Smooth muscle cell (in vitro differentiated cells): Measurements from ENCODE around the gene TNFAIP1. TPM values are rescaled to one million over a fixed set of nuclear protein-coding genes. Genes with fewer than 3 reads are reported as not detected.

Experiments used
- DNase-seq: peaks from one replicate; lab custom pipeline; 2025; ENCODE audit not compliant: unreplicated experiment; lab: John Stamatoyannopoulos, UW
- H2AFZ ChIP-seq: fragments of 200-600 bp; sonication (generic); 2 replicates; pipeline ENCODE4 v1.6.0; 2016; ENCODE audit warnings: antibody characterized with exemption, low read depth, mild to moderate bottlenecking
- H3F3A ChIP-seq: fragments of 200-600 bp; sonication (generic); 2 replicates; pipeline ENCODE4 v1.6.0; 2017; ENCODE audit warnings: antibody characterized with exemption, low read depth
- H3K27ac ChIP-seq: fragments of 200-600 bp; sonication (generic); 2 replicates; pipeline ENCODE4 v1.5.1; 2016; ENCODE audit warnings: low read depth, mild to moderate bottlenecking
- H3K27me3 ChIP-seq: fragments of 200-600 bp; sonication (generic); 2 replicates; pipeline ENCODE4 v1.6.1; 2016; ENCODE audit warnings: low read depth, mild to moderate bottlenecking
- H3K36me3 ChIP-seq: fragments of 200-600 bp; sonication (generic); 2 replicates; pipeline ENCODE4 v1.5.1; 2016; ENCODE audit warnings: low read depth
- H3K4me1 ChIP-seq: fragments of 200-600 bp; sonication (generic); 2 replicates; pipeline ENCODE4 v1.5.1; 2016; ENCODE audit warnings: low read depth
- H3K4me2 ChIP-seq: fragments of 200-600 bp; sonication (generic); 2 replicates; pipeline ENCODE4 v1.6.0; 2016; ENCODE audit warnings: mild to moderate bottlenecking
- H3K4me3 ChIP-seq: fragments of 200-600 bp; sonication (generic); 2 replicates; pipeline ENCODE4 v1.5.1; 2016; ENCODE audit warnings: mild to moderate bottlenecking
- H3K79me2 ChIP-seq: fragments of 200-600 bp; sonication (generic); 2 replicates; pipeline ENCODE4 v1.6.0; 2016; ENCODE audit warnings: low read depth, mild to moderate bottlenecking
- H3K9ac ChIP-seq: fragments of 200-600 bp; sonication (generic); 2 replicates; pipeline ENCODE4 v1.6.0; 2016; ENCODE audit warnings: low read depth
- H3K9me3 ChIP-seq: fragments of 200-600 bp; sonication (generic); replicated peaks from 2 replicates; pipeline ENCODE4 v1.5.1; 2016; ENCODE audit warnings: low read depth
- H4K20me1 ChIP-seq: fragments of 200-600 bp; sonication (generic); 2 replicates; pipeline ENCODE4 v1.6.0; 2016; ENCODE audit warnings: low read depth
- CTCF ChIP-seq: fragments of 200-600 bp; sonication (generic); IDR thresholded peaks from 2 replicates; pipeline ENCODE4 v1.5.1; 2017; ENCODE audit warnings: borderline replicate concordance, mild to moderate bottlenecking, antibody characterized with exemption; ENCODE audit not compliant: insufficient read depth, poor library complexity, severe bottlenecking
- WGBS: methylation state at CpG from one replicate; pipeline ENCODE4 v1.1.7; 2016; ENCODE audit warnings: low lambda C conversion rate; 5-methylcytosine and 5-hydroxymethylcytosine counted together
- polyA plus RNA-seq: library from polyadenylated mRNA; unstranded; fragments of >200 nt; fragmentation: Nextera tagmentation; extraction: Ambion mirVana; gene quantifications from 2 replicates; pipeline ENCODE4 v1.2.1, GENCODE V29; 2016
- total RNA-seq: library from RNA; depleted of rRNA; stranded (reverse); fragments of >200 nt; gene quantifications from 2 replicates; pipeline ENCODE4 v1.2.3, GENCODE V29; 2014

The TNFAIP1 gene
- total and polyA plus RNA-seq, 2 experiments from 2014 or later, result 75.0 to 81.0 TPM

GRCh38 chr17:28366605-28367004 is 31.0 kb downstream of the TNFAIP1 start:
- TF ChIP-seq CTCF, result no peak
- no peak overlapping the region for H3K27ac ChIP-seq
- no peaks in the 10 kb centered on the region for H4K20me1 ChIP-seq
- H3K9me3 ChIP-seq, result no peaks in the 10 kb centered on the region
- no peak overlapping the region for H3K4me3 ChIP-seq
- DNase-seq, result no peak
- no peak overlapping the region for H3K4me2 ChIP-seq
- no peak overlapping the region for H3K9ac ChIP-seq
- H3K79me2 ChIP-seq, result no peaks in the 10 kb centered on the region
- no peaks in the 10 kb centered on the region for H3K27me3 ChIP-seq
- H2AFZ ChIP-seq, result no peak overlapping the region
- H3F3A ChIP-seq, result no peaks in the 10 kb centered on the region
- peaks cover under 1% of the 10 kb centered on the region for H3K36me3 ChIP-seq
- WGBS, result 80% methylated on average over 1 of the region's 1 CpG
- peaks cover 14% of the 10 kb centered on the region for H3K4me1 ChIP-seq

GRCh38 chr17:28367641-28368305 is 32.2 kb downstream of the TNFAIP1 start:
- Histone ChIP-seq H3K4me3 (no peak overlapping the region), H2AFZ (no peak overlapping the region), H3F3A (no peaks in the 10 kb centered on the region), H3K9me3 (no peaks in the 10 kb centered on the region), H3K27me3 (no peaks in the 10 kb centered on the region), H3K36me3 (no peaks in the 10 kb centered on the region), H3K4me2 (no peak overlapping the region), H3K9ac (no peak overlapping the region), H3K4me1 (peaks cover 19% of the 10 kb centered on the region), H3K79me2 (peaks cover 2% of the 10 kb centered on the region), H3K27ac (no peak overlapping the region), H4K20me1 (peaks cover 6% of the 10 kb centered on the region)
- TF ChIP-seq CTCF, result no peak
- no peak for DNase-seq
- 93% methylated on average over 18 of the region's 21 CpGs for WGBS

GRCh38 chr17:28368306-28368831 is 32.8 kb downstream of the TNFAIP1 start:
- DNase-seq, result no peak
- WGBS, result 89% methylated on average over 5 of the region's 5 CpGs
- Histone ChIP-seq H3K9ac (no peak overlapping the region), H3K4me3 (no peak overlapping the region), H4K20me1 (peaks cover 12% of the 10 kb centered on the region), H2AFZ (no peak overlapping the region), H3K27ac (no peak overlapping the region), H3K27me3 (no peaks in the 10 kb centered on the region), H3K36me3 (no peaks in the 10 kb centered on the region), H3F3A (peaks cover 2% of the 10 kb centered on the region), H3K4me1 (peaks cover 20% of the 10 kb centered on the region), H3K79me2 (peaks cover 8% of the 10 kb centered on the region), H3K9me3 (no peaks in the 10 kb centered on the region), H3K4me2 (no peak overlapping the region)
- no peak for TF ChIP-seq CTCF
